ENCODE results near the gene PVALEF. TPM values are rescaled to one million over a fixed set of nuclear protein-coding genes. Genes with fewer than 3 reads are reported as not detected.
A peak's percentile ranks its signal among the peaks of the same experiment; 100 is the strongest.

PVALEF gene
- total RNA-seq, 1 donor from 2014 or later = not detected

GRCh38 chr17:81219476-81220180 is 54.3 kb downstream of the PVALEF start:
- DNase-seq (ENCODE audit: extremely low spot score in 2 of 2) = no peak
- TF ChIP-seq POLR2A (IDR thresholded peaks at IDR 0.05) (no peak), POLR2AphosphoS5 (IDR thresholded peaks at IDR 0.05; ENCODE audit: insufficient read depth in 1 of 2, low read depth in 1 of 2) (no peak), CTCF (IDR thresholded peaks at IDR 0.05) (no peak)
- H3K4me1 ChIP-seq = peaks cover 23% of the 10 kb centered on the region
- H3K27ac ChIP-seq = no peak overlapping the region
- H3K4me3 ChIP-seq = no peak overlapping the region
- H3K27me3 ChIP-seq = no peaks in the 10 kb centered on the region
- no peaks in the 10 kb centered on the region for H3K36me3 ChIP-seq
- intact Hi-C loops (cut with DNase I) = no loop called here
- H3K9me3 ChIP-seq = no peaks in the 10 kb centered on the region

- TF ChIP-seq POLR2AphosphoS5 (IDR thresholded peaks at IDR 0.05; ENCODE audit: insufficient read depth in 1 of 2, low read depth in 1 of 2) (no peak), POLR2A (IDR thresholded peaks at IDR 0.05) (no peak), CTCF (IDR thresholded peaks at IDR 0.05) (no peak)
- no peak for DNase-seq (ENCODE audit: extremely low spot score in 2 of 2)
- Histone ChIP-seq H3K4me3 (peak overlapping the region; percentile 76 to 82), H3K27me3 (no peaks in the 10 kb centered on the region), H3K9me3 (no peaks in the 10 kb centered on the region), H3K36me3 (no peaks in the 10 kb centered on the region), H3K4me1 (peaks cover 23% of the 10 kb centered on the region), H3K27ac (no peak overlapping the region)
- intact Hi-C loops (cut with DNase I) = no loop called here
These were observed 56.1 kb downstream of the PVALEF start for GRCh38 chr17:81221371-81221841.

- Histone ChIP-seq H3K27me3 (no peaks in the 10 kb centered on the region), H3K9me3 (no peaks in the 10 kb centered on the region), H3K27ac (peak overlapping the region; percentile 21), H3K36me3 (no peaks in the 10 kb centered on the region), H3K4me3 (peak overlapping the region; percentile 76 to 82), H3K4me1 (peaks cover 23% of the 10 kb centered on the region)
- DNase-seq (ENCODE audit: extremely low spot score in 2 of 2) = no peak
- no peak for TF ChIP-seq CTCF (IDR thresholded peaks at IDR 0.05)
- TF ChIP-seq POLR2AphosphoS5 (IDR thresholded peaks at IDR 0.05; ENCODE audit: insufficient read depth in 1 of 2, low read depth in 1 of 2) = no peak
- no peak for TF ChIP-seq POLR2A (IDR thresholded peaks at IDR 0.05)
- intact Hi-C loops (cut with DNase I) = no loop called here
These were observed 56.7 kb downstream of the PVALEF start for GRCh38 chr17:81221842-81222619.

GRCh38 chr17:81222620-81222905 is 57.3 kb downstream of the PVALEF start:
- peaks cover 23% of the 10 kb centered on the region for H3K4me1 ChIP-seq
- H3K4me3 ChIP-seq = peak overlapping the region; percentile 76 to 82
- H3K9me3 ChIP-seq = no peaks in the 10 kb centered on the region
- no peaks in the 10 kb centered on the region for H3K36me3 ChIP-seq
- intact Hi-C loops (cut with DNase I) = no loop called here
- no peak for DNase-seq (ENCODE audit: extremely low spot score in 2 of 2)
- TF ChIP-seq CTCF (IDR thresholded peaks at IDR 0.05) (no peak), POLR2A (IDR thresholded peaks at IDR 0.05) (no peak), POLR2AphosphoS5 (IDR thresholded peaks at IDR 0.05; ENCODE audit: insufficient read depth in 1 of 2, low read depth in 1 of 2) (no peak)
- peak overlapping the region; percentile 21 for H3K27ac ChIP-seq
- no peaks in the 10 kb centered on the region for H3K27me3 ChIP-seq
